Loucy (cell line): ENCODE data around the gene RAB25.

ENCODE experiments used
- H2AFZ ChIP-seq: fragments of 200-600 bp; sonication (generic); 2 replicates; pipeline ENCODE4 v1.6.0; 2016; ENCODE audit warnings: antibody characterized with exemption, mild to moderate bottlenecking, low read length, moderate library complexity
- H3F3A ChIP-seq: fragments of 200-600 bp; 2 replicates; pipeline ENCODE4 v1.6.0; 2016; ENCODE audit warnings: antibody characterized with exemption, low read depth, mild to moderate bottlenecking
- H3K27me3 ChIP-seq: fragments of 200-600 bp; sonication (generic); 2 replicates; pipeline ENCODE4 v1.6.1; 2014; ENCODE audit warnings: low read length, mild to moderate bottlenecking; ENCODE audit not compliant: insufficient read depth, poor library complexity, severe bottlenecking
- H3K36me3 ChIP-seq: fragments of 200-600 bp; sonication (generic); 2 replicates; pipeline ENCODE4 v1.6.1; 2016; ENCODE audit warnings: low read length; ENCODE audit not compliant: insufficient read depth
- H3K4me1 ChIP-seq: fragments of 200-600 bp; sonication (generic); 2 replicates; pipeline ENCODE4 v1.5.1; 2014; ENCODE audit warnings: low read length, mild to moderate bottlenecking; ENCODE audit not compliant: insufficient read depth, poor library complexity, severe bottlenecking
- H3K4me2 ChIP-seq: fragments of 200-600 bp; sonication (generic); 2 replicates; pipeline ENCODE4 v1.6.0; 2014; ENCODE audit warnings: antibody characterized with exemption, low read length, low read depth, mild to moderate bottlenecking; ENCODE audit not compliant: poor library complexity, severe bottlenecking
- H3K4me3 ChIP-seq: fragments of 200-600 bp; sonication (generic); 2 replicates; pipeline ENCODE4 v1.5.1; 2014; ENCODE audit warnings: low read length, mild to moderate bottlenecking, mixed read lengths; ENCODE audit not compliant: poor library complexity, severe bottlenecking
- H3K79me2 ChIP-seq: fragments of 200-600 bp; sonication (generic); 2 replicates; pipeline ENCODE4 v1.6.1; 2014; ENCODE audit warnings: low read length; ENCODE audit not compliant: insufficient read depth
- H3K9ac ChIP-seq: fragments of 200-600 bp; sonication (generic); 2 replicates; pipeline ENCODE4 v1.6.0; 2014; ENCODE audit warnings: mild to moderate bottlenecking, low read depth, low read length, moderate library complexity; ENCODE audit not compliant: poor library complexity, severe bottlenecking
- H3K9me2 ChIP-seq: fragments of 200-600 bp; sonication (generic); replicated peaks from 2 replicates; pipeline ENCODE4 v1.6.1; 2016; ENCODE audit warnings: low read depth, low read length, mixed read lengths
- H3K9me3 ChIP-seq: fragments of 200-600 bp; sonication (generic); 2 replicates; pipeline ENCODE4 v1.6.1; 2014; ENCODE audit warnings: mild to moderate bottlenecking, antibody characterized with exemption, low read length, low read depth; ENCODE audit not compliant: insufficient read depth
- H4K20me1 ChIP-seq: fragments of 200-600 bp; sonication (generic); 2 replicates; pipeline ENCODE4 v1.6.0; 2014; ENCODE audit warnings: antibody characterized with exemption, low read length, mild to moderate bottlenecking; ENCODE audit not compliant: insufficient read depth, poor library complexity, severe bottlenecking
- CTCF ChIP-seq: fragments of 200-600 bp; sonication (generic); conservative IDR thresholded peaks from 2 replicates; pipeline ENCODE4 v1.5.1; 2014; ENCODE audit warnings: mild to moderate bottlenecking, antibody characterized with exemption, low read length
- EZH2phosphoT487 ChIP-seq: fragments of 200-600 bp; IDR thresholded peaks from 2 replicates; pipeline ENCODE4 v1.6.1; 2018; ENCODE audit warnings: antibody characterized with exemption, mild to moderate bottlenecking, moderate library complexity, borderline replicate concordance

Gene RAB25

GRCh38 chr1:156095906-156096508 lies 35.0 kb downstream of the RAB25 start:
- Histone ChIP-seq H4K20me1 (no peaks in the 10 kb centered on the region), H3K9me2 (no peaks in the 10 kb centered on the region), H2AFZ (no peak overlapping the region), H3K4me2 (no peak overlapping the region), H3K36me3 (no peaks in the 10 kb centered on the region), H3K9me3 (no peaks in the 10 kb centered on the region), H3K79me2 (no peaks in the 10 kb centered on the region), H3K27me3 (no peaks in the 10 kb centered on the region), H3K9ac (no peak overlapping the region), H3K4me1 (peaks cover 8% of the 10 kb centered on the region), H3F3A (no peaks in the 10 kb centered on the region), H3K4me3 (no peak overlapping the region)
- no peak for TF ChIP-seq CTCF
- no peak for TF ChIP-seq EZH2phosphoT487

- Histone ChIP-seq H3K4me2 (no peak overlapping the region), H3K4me1 (peaks cover 8% of the 10 kb centered on the region), H2AFZ (no peak overlapping the region)
Observed at GRCh38 chr1:156096640-156097391, 35.9 kb downstream of the RAB25 start.

GRCh38 chr1:156097499-156098178 lies 36.7 kb downstream of the RAB25 start:
- H4K20me1 ChIP-seq, result no peaks in the 10 kb centered on the region
- no peaks in the 10 kb centered on the region for H3K79me2 ChIP-seq
- no peaks in the 10 kb centered on the region for H3K27me3 ChIP-seq
- no peaks in the 10 kb centered on the region for H3F3A ChIP-seq
- H3K4me3 ChIP-seq, result no peak overlapping the region
- H3K36me3 ChIP-seq, result no peaks in the 10 kb centered on the region
- no peak overlapping the region for H3K9ac ChIP-seq
- H3K4me2 ChIP-seq, result no peak overlapping the region
- TF ChIP-seq CTCF (no peak), EZH2phosphoT487 (no peak)
- no peaks in the 10 kb centered on the region for H3K9me3 ChIP-seq
- no peaks in the 10 kb centered on the region for H3K9me2 ChIP-seq
- no peak overlapping the region for H2AFZ ChIP-seq
- peaks cover 8% of the 10 kb centered on the region for H3K4me1 ChIP-seq

More at GRCh38 chr1:156096640-156097391, 35.9 kb downstream of the RAB25 start:
- Histone ChIP-seq H3K9me3 (no peaks in the 10 kb centered on the region), H4K20me1 (no peaks in the 10 kb centered on the region), H3K36me3 (no peaks in the 10 kb centered on the region), H3K27me3 (no peaks in the 10 kb centered on the region), H3K79me2 (no peaks in the 10 kb centered on the region), H3K4me3 (no peak overlapping the region), H3K9ac (no peak overlapping the region), H3K9me2 (no peaks in the 10 kb centered on the region), H3F3A (no peaks in the 10 kb centered on the region)
- TF ChIP-seq EZH2phosphoT487, result no peak
- TF ChIP-seq CTCF, result peak; percentile 90
